AG04450 (cell line): Measurements from ENCODE around the gene DIS3L. TPM values are rescaled to one million over a fixed set of nuclear protein-coding genes. Genes with fewer than 3 reads are reported as not detected.
"Not testable (repeated sequence)": the region's sequence is repeated elsewhere in the genome, so short reads cannot be mapped to it uniquely, and the experiment has no call there.

Experiments used
- CTCF ChIA-PET: fragments of 300-600, 350-600 bp; formaldehyde crosslinking; extraction: SDS; loops from one replicate; lab custom pipeline; 2022; ENCODE audit warnings: antibody characterized with exemption, inconsistent platforms; lab: Charles Lee
- POLR2A ChIA-PET: fragments of 350-600 bp; formaldehyde crosslinking; extraction: SDS; loops from one replicate; lab custom pipeline; 2021; ENCODE audit warnings: antibody characterized with exemption, inconsistent platforms; lab: Yijun Ruan, JAX
- DNase-seq: peaks from one replicate; pipeline ENCODE4 v3.0.0-alpha.2; 2011; ENCODE audit warnings: low read depth, low spot score
- H3K27ac ChIP-seq: one replicate; pipeline ENCODE4 v1.5.1; 2012; ENCODE audit warnings: low read depth, low read length, control low read depth
- H3K27me3 ChIP-seq: one replicate; pipeline ENCODE4 v1.6.0; 2012; ENCODE audit warnings: low read length; ENCODE audit not compliant: control insufficient read depth, insufficient read depth
- H3K4me3 ChIP-seq: 2 replicates; pipeline ENCODE4 v1.5.1; 2011; ENCODE audit warnings: mild to moderate bottlenecking, low read depth, low read length, control low read depth
- H3K9me3 ChIP-seq: 2 replicates; pipeline ENCODE4 v1.5.1; 2012; ENCODE audit warnings: low read length; ENCODE audit not compliant: control insufficient read depth, insufficient read depth
- polyA plus RNA-seq: library from polyadenylated mRNA; depleted of rRNA; stranded (reverse); fragments of >200 nt; gene quantifications from 2 replicates; pipeline ENCODE4 v1.2.3, GENCODE V29; 2011; rRNA removed
- small RNA-seq: library from RNA; depleted of rRNA; stranded (forward); fragments of <200 nt; gene quantifications from one replicate; pipeline ENCODE3, GENCODE V24; 2012; ENCODE audit warnings: low read depth; ENCODE audit not compliant: insufficient read length
- TF ChIP-seq, protein P1 (sequence below): IDR thresholded peaks from 2 replicates; pipeline ENCODE4 v1.5.1; 2011; ENCODE audit warnings: low read depth, low read length, control low read depth, inconsistent platforms

The DIS3L gene
- polyA plus RNA-seq, 1 experiment, result 12.1 TPM

DNA sequence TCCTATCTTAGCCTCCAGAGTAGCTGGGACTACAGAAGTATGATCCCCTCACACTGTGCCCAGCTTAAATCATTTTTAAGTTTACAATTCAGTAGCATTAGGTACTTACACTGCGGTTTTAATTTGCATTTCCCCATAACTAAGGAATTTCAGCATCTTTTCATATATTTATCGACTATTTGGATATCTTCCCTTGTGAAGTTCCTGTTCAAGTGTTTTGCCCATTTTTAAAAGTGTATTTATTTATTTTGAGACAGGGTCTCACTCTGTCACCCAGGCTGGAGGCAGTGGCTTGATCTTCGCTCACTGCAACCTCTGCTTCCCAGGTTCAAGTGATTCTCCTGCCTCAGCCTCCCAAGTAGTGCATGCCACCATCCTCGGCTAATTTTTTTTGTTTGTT lies 80.8 kb downstream of the DIS3L start:
- TF ChIP-seq, protein P1, sequence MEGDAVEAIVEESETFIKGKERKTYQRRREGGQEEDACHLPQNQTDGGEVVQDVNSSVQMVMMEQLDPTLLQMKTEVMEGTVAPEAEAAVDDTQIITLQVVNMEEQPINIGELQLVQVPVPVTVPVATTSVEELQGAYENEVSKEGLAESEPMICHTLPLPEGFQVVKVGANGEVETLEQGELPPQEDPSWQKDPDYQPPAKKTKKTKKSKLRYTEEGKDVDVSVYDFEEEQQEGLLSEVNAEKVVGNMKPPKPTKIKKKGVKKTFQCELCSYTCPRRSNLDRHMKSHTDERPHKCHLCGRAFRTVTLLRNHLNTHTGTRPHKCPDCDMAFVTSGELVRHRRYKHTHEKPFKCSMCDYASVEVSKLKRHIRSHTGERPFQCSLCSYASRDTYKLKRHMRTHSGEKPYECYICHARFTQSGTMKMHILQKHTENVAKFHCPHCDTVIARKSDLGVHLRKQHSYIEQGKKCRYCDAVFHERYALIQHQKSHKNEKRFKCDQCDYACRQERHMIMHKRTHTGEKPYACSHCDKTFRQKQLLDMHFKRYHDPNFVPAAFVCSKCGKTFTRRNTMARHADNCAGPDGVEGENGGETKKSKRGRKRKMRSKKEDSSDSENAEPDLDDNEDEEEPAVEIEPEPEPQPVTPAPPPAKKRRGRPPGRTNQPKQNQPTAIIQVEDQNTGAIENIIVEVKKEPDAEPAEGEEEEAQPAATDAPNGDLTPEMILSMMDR, result no peak
- ChIA-PET CTCF (interaction anchor here (1.0 kb wide), 1 partner anchor 124 kb away, joined by 3 read pairs; the partner anchor contains the start of gene SNAPC5), POLR2A (no interaction called here)
- H3K27me3 ChIP-seq, result no peaks in the 10 kb centered on the region
- no peak for DNase-seq
- peaks cover 5% of the 10 kb centered on the region; the same call in 1 of the 2 replicates for H3K9me3 ChIP-seq
- no peak overlapping the region for H3K4me3 ChIP-seq
- H3K27ac ChIP-seq, result no peak overlapping the region

DNA sequence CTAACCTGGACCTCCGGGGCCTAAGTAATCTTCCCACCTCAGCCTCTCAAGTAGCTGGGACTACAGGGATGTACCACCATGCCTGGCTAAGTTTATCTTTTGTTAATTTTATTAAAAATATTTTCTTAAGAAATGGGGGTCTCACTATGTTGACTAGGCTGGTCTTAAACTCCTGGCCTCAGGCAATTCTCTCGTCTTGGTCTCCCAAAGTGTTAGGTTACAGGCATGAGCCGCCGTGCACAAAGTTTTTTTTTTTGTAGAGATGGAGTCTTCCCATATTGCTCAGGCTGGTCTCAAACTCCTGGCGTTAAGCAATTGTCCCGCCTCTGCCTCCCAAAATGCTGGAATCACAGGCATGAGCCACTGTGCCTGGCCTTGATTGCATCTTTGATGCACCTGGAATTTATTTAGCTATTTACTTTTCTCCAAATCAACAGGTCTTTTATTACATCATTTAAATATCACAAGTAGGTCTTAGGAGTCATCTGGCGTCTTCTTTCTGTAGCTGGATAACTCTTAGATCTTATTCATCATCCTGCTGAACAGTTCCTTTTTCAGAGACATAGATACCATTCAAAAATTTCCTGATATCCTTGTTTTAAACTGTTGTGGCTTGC lies 85.6 kb downstream of the DIS3L start:
- POLR2A ChIA-PET, result interaction anchor here (0.9 kb wide), 1 partner anchor 8 kb away, joined by 5 read pairs; the partner anchor contains the start of gene MAP2K1
- H3K4me3 ChIP-seq, result no peak overlapping the region
- H3K9me3 ChIP-seq, result peaks cover 5% of the 10 kb centered on the region; the same call in 1 of the 2 replicates
- no peaks in the 10 kb centered on the region for H3K27me3 ChIP-seq
- no peak for DNase-seq
- CTCF ChIA-PET, result interaction anchor here (1.1 to 1.7 kb wide), 2 partner anchors 7 to 91 kb away, joined by 4 to 9 read pairs; partner anchors contain the start of gene MAP2K1
- H3K27ac ChIP-seq, result no peak overlapping the region
- TF ChIP-seq, protein P1, result no peak

DNA sequence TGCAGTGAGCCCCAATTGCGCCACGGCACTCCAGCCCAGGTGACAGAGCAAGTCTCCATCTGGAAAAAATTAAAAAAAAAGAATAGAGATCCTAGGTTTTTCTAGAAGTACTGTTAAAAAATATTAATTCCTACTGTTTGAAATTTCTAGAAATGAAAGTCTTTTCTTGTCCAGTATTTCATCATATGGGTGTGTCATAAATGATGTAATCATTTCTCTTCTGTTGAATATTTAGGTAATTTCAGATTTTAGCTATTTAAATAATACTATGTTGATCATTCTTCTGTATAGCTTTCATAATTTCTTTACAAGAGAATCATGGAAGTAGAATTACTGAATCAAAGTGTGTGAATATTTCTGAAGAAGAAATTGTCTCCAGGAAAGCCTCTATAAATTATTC lies 88.0 kb downstream of the DIS3L start:
- H3K27me3 ChIP-seq, H3K9me3 ChIP-seq, POLR2A ChIA-PET, H3K27ac ChIP-seq, H3K4me3 ChIP-seq, DNase-seq: not testable (repeated sequence)
- CTCF ChIA-PET, result interaction anchor here (1.0 kb wide), 1 partner anchor 117 kb away, joined by 3 read pairs; no protein-coding TSS in a partner anchor

Small RNA genes lying within 50 kb of the gene (small RNA-seq; reads per million reads assigned to genes)
- gene RF00019, result not detected
- gene SCARNA14, result 22.1 reads per million, percentile 80 among the genes with 10 or more reads in this experiment

Other genes starting within 250 kb of the DIS3L start
- gene MEGF11, start 39.8 kb upstream of the DIS3L start, polyA plus RNA-seq, result not detected in 2 replicates
- gene TIPIN, start 63.1 kb downstream of the DIS3L start, polyA plus RNA-seq, result 7.5 and 10.4 TPM in 2 replicates
- 18.4 and 18.8 TPM in 2 replicates for gene MAP2K1, start 93.3 kb downstream of the DIS3L start, polyA plus RNA-seq
- 26.5 and 31.3 TPM in 2 replicates for gene SNAPC5, start 204.2 kb downstream of the DIS3L start, polyA plus RNA-seq
- gene RPL4, start 211.3 kb downstream of the DIS3L start, polyA plus RNA-seq, result 5,001 and 5,274 TPM in 2 replicates
- gene ZWILCH, start 211.8 kb downstream of the DIS3L start, polyA plus RNA-seq, result 11.2 and 18.1 TPM in 2 replicates